ENCODE results near the gene POTEC.
"Not testable (repeated sequence)": the region's sequence is repeated elsewhere in the genome, so short reads cannot be mapped to it uniquely, and the experiment has no call there.

POTEC gene

GRCh38 chr18:14465989-14466388 lies 77.4 kb downstream of the POTEC start:
- DNase-seq (ENCODE audit: insufficient read length, low spot score); FAIRE-seq: not testable (repeated sequence)

All from GM12891 (cell line).